DMS153 treated with DMSO at 0.1 percent for 48 hours (cell line): ENCODE data around the gene CCDC149.

Experiments
- DNase-seq: peaks from one replicate; lab custom pipeline; 2025; ENCODE audit not compliant: unreplicated experiment; lab: John Stamatoyannopoulos, UW

The CCDC149 gene

GRCh38 chr4:24805566-24805965 lies 107.3 kb downstream of the CCDC149 start:
- no peak for DNase-seq

- DNase-seq = no peak
Measured at GRCh38 chr4:24805067-24805466, 107.8 kb downstream of the CCDC149 start.

DNA sequence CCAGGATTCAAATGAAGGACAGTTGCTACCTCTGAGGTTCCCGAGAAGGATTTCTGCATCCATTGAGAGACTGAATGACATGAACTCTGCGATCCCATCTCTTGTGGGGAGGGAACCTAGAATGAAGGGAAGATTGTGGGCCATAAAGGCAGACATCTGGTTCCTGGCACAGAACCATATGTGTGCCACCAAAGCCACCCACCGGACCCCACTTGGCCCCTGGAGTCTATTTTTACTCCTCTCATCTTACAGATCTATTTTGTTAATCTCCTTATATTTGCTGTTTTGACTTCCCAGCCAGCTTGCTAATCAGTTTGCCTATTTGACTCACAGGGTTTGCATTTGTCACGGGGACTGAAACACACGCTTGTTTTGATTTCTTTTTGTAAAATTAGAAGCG lies 110.2 kb downstream of the CCDC149 start:
- DNase-seq = no peak

DNA sequence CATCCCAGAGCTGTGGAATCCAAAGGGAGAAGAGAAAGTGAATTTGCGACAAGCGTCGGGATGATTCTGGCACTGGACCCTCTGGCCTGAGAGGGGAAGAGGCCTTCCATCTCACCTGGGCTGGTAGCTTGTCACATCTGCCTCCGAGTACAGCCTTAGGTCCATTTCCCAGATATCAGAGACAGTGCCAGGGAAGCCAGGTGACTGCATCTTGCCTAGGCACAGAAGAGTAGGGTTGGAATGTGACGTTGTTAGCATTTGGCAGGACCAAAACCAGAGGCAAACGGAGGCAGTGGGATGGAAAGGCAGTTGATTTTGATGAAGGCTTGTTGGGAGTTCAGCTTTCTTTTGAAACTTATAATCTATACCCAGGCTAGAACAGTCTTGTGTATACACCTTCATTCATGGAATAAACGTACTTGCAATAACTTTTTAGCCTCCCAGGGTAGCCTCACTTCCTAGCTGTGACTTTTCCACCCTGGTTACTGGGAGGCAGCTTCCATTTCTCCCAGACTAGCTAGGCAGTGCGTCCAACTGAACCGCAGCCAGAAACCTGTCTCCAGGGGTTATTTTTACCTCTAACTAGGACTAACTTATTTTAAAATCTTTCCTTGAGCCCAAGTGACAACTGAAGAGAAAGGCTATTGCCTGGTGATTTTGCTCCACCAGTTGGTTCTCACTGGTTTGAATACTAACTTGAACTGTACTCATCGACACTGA lies 111.5 kb downstream of the CCDC149 start:
- no peak for DNase-seq

- no peak for DNase-seq
Measured at GRCh38 chr4:24800325-24800895, 112.4 kb downstream of the CCDC149 start.

- no peak for DNase-seq
Measured at GRCh38 chr4:24799544-24800324, 113.1 kb downstream of the CCDC149 start.

DNA sequence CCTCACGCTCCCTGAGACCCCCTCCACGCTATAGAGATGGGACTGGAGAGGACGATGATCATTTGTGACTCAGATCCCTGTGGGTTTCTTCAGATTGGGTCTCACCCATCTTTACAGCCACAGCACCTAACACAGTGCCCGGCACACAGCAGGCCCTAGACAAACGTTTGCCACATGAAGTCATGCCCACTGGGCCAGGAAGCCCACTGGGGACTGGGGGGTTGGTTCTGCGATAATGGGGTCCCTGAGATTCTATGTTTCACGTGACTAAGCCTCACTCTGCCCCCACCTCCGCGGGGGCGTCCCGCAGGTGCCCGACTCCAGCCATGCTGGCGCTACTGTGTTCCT lies 113.7 kb downstream of the CCDC149 start:
- DNase-seq = no peak

GRCh38 chr4:24798036-24798610 lies 114.7 kb downstream of the CCDC149 start:
- no peak for DNase-seq

DNA sequence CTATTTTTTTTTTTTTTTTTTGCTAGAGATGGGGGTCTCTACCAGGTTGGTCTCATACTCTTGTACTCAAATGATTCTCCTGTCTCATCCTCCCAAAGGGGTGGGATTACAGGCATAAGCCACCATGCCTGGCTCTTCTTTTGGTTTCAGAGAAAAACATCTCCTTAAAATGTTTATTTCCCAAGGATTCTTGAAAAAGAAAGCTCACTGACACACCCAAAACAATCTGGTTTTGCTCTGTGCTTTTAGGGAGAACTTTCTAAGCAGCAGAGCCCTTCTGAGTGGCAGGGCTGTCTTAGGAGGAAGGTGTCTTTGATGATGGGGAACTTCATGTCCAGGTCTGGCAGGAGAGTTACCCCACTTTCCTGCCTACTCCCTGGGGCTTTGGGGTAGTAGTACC lies 116.2 kb downstream of the CCDC149 start:
- DNase-seq = no peak

DNA sequence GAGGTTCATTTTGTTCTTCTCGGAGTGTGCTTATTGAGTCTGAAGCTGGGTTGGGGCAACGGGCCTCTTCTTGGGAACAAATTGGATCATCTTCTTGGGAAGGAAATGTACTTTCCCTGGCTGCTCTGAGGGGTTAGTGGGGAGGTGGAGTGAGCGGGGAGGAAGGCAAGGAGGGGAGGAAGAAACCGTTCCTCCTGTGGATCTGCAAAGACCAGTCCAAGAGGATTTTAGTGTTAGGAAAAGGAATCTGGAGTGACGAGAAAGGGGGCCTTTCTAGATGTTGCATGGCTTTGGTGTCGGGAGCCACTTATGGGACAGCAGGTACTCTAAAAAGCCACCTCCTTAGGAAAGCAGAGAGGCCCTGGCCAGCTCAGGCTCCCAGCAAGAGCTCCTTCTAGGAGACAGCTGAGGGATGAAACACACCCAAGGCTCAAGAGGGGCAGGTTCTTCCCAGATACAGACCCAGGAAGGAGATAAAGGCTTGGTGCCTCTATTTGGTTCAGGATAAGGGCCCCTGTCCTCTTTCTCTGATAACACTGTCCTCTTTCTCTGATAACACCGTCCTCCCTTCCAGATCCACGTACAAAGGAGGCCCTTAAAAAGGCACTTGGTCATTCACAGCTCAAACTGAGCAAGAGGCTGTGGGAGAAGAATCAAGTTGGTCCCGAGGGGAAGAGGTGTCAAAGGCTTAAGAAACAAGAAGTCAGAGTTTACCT lies 117.0 kb downstream of the CCDC149 start:
- no peak for DNase-seq

- no peak for DNase-seq
Measured at GRCh38 chr4:24794916-24795665, 117.8 kb downstream of the CCDC149 start, which contains the start of gene SOD3. Gene SOD3 (plus strand): TSS chr4:24795573. CDS start chr4:24799522, 3,949 bp downstream.

GRCh38 chr4:24794480-24794879 lies 118.4 kb downstream of the CCDC149 start:
- no peak for DNase-seq

- no peak for DNase-seq
Measured at GRCh38 chr4:24794051-24794450, 118.8 kb downstream of the CCDC149 start.

- no peak for DNase-seq
Measured at GRCh38 chr4:24793219-24794005, 119.4 kb downstream of the CCDC149 start.

GRCh38 chr4:24792552-24792951 lies 120.3 kb downstream of the CCDC149 start:
- DNase-seq = no peak

DNA sequence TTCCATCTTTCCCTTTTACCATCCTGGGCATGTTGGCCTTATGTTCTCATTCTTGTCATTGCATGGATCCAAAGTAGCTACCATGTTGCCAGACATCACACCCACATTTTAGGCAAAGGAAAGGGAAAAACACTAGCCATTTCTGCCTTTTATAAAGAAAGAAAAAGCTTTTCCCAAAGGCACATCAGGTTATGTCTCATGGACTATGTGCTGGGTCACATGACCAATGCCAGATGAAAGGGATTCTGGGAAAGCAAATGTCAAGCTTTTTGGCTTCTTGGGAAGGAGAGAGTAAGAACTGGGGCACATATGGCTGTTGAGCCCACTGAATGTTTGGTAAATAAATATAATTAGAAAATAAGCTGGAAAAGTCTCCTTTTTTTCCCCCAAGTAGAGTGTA lies 121.8 kb downstream of the CCDC149 start:
- DNase-seq = no peak

DNA sequence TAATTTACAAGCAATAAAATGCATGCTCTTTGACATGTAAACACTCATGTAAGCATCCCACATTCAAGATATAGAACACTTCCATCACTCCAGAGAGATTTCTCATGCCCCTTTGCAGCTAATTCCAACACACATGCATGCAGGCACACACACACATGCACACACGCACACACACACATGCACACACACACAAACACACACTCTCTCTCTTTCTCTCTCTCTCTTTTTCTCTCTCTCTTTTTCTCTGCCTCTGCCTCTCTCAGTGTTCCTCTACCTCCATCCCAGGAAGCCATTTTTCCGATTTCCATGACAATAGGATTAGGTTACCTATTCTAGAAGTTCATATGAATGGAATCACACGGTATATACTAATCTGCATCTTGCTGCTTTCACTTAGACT lies 129.3 kb downstream of the CCDC149 start:
- no peak for DNase-seq

DNA sequence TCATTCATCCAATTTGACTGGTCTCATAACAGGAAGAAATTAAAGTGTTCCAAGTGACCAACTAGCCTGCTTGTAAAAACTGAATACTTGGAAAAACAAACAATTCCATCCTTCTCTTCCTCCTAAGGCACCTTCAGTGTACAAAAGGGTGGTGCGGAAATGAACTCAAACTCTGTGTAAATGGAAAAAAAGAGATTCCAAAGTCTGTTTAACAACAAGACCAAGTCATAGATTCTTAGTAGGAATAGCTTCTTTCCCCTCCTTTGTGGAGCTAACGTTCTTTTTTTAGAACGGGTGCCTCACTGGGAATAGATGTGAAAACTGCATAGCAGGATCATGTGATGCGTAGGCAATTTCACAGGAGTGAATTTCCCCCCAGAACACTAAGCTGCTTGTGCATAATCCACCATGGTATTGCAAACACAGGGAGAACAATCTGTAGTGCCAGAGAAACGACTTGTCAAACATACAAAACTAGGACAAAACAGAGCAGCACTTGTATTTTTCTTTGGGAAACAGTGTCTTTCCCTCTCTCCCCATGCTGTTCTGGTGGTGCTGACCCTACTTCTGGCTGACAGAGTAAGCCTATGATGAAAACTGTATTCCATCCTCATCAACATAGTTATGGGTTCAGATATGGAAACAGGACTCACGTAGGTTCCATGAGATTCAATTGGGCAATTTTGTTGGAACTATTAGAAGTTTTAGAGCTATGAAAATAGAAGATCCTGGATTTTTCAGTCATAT lies 130.7 kb downstream of the CCDC149 start:
- DNase-seq = no peak

GRCh38 chr4:24780936-24781495 lies 131.8 kb downstream of the CCDC149 start:
- DNase-seq = no peak
